Psoas muscle (tissue), 8 donors: Measurements from ENCODE around the gene PPP4R4. TPM values are rescaled to one million over a fixed set of nuclear protein-coding genes. Genes with fewer than 3 reads are reported as not detected.

Source experiments
- ATAC-seq, 4 donors: fragments of 200-7000 bp; cut with Tn5 transposase; one replicate each; pipeline ENCODE4 v1.9.1; 2020; ENCODE audit warnings: moderate library complexity in 3 of 4, mild to moderate bottlenecking in 2 of 4
- DNase-seq, 2 donors: peaks; one replicate each; pipeline ENCODE4 v3.0.0-alpha.2; 2020
- H3K27ac ChIP-seq: fragments of 200-600 bp; one replicate; pipeline ENCODE4 v1.8.0; 2022
- H3K27me3 ChIP-seq, 3 donors: fragments of 200-600 bp in 1 of 3; one replicate each; pipeline versions ENCODE4 v1.6.1 to v1.8.0; 2013 to 2022; ENCODE audit warnings: low read length in 2 of 3, mild to moderate bottlenecking in 2 of 3, moderate library complexity in 1 of 3; ENCODE audit not compliant: insufficient read depth in 3 of 3
- H3K36me3 ChIP-seq, 2 donors: fragments of 200-600 bp in 1 of 2; one replicate each; pipeline versions ENCODE4 v1.6.1 to v1.8.0; 2013 to 2022; ENCODE audit warnings: low read depth in 1 of 2, mild to moderate bottlenecking in 1 of 2, moderate library complexity in 1 of 2; ENCODE audit not compliant: insufficient read depth in 1 of 2
- H3K4me1 ChIP-seq: fragments of 200-600 bp; one replicate; pipeline ENCODE4 v1.8.0; 2022
- H3K4me3 ChIP-seq: fragments of 200-600 bp; one replicate; pipeline ENCODE4 v1.8.0; 2022; ENCODE audit warnings: mild to moderate bottlenecking
- H3K9me3 ChIP-seq: fragments of 200-600 bp; one replicate; pipeline ENCODE4 v1.8.0; 2022
- whole genome bisulfite sequencing, 3 donors: extraction: QIAGEN DNeasy Blood & Tissue Kit; methylation state at CpG; one replicate each; pipeline versions ENCODE4 v1.1.6 to v1.1.7; 2013; 5-methylcytosine and 5-hydroxymethylcytosine counted together
- intact Hi-C, 2 donors: fragments of 100-400 bp; cut with DNase I; formaldehyde crosslinking; loops; one replicate each; pipeline versions ENCODE4 v1.11.0 to v1.14.2; 2022
- polyA plus RNA-seq, 3 donors: library from polyadenylated mRNA; stranded (reverse); fragments of 200-250 nt; gene quantifications; one replicate each; pipeline ENCODE4 v1.2.3, GENCODE V29; 2013
- total RNA-seq, 4 donors: library from RNA; stranded (reverse); fragmentation: NEBNext Ultra II Directional in 2 of 4; extraction: Animal tissue kit (Norgen Biotek cat#: 25700) in 2 of 4; gene quantifications; one replicate each; pipeline versions ENCODE4 v1.2.1 to v1.2.4, GENCODE V29; 2021 to 2023
- TF ChIP-seq, protein P1 (sequence below): fragments of 200-600 bp; IDR thresholded peaks from one replicate; pipeline ENCODE4 v1.8.0; 2022; ENCODE audit warnings: antibody characterized with exemption
- donor health status: healthy with polysubstance abuse.
- donor health status: DM: no; HTN: no; CAD: no; lungs with moderate emphysema.
- donor health status: Bipolar disorder and iron deficiency.
- donor health status: healthy.
- donor health status: DM: yes; HTN: yes; CAD: no.
- donor health status: DM: no; HTN: no; CAD: no.
- donor health status: DM: no; HTN: no; CAD: no.
- donor health status: DM: yes; HTN: yes; CAD: no.

Gene PPP4R4
- total and polyA plus RNA-seq, 7 donors: 0.01 to 0.73 (median 0.19) TPM; not detected in 1

GRCh38 chr14:94310248-94310647 lies 136.1 kb downstream of the PPP4R4 start:
- no peaks in the 10 kb centered on the region for H3K36me3 ChIP-seq
- no peak for DNase-seq

DNA sequence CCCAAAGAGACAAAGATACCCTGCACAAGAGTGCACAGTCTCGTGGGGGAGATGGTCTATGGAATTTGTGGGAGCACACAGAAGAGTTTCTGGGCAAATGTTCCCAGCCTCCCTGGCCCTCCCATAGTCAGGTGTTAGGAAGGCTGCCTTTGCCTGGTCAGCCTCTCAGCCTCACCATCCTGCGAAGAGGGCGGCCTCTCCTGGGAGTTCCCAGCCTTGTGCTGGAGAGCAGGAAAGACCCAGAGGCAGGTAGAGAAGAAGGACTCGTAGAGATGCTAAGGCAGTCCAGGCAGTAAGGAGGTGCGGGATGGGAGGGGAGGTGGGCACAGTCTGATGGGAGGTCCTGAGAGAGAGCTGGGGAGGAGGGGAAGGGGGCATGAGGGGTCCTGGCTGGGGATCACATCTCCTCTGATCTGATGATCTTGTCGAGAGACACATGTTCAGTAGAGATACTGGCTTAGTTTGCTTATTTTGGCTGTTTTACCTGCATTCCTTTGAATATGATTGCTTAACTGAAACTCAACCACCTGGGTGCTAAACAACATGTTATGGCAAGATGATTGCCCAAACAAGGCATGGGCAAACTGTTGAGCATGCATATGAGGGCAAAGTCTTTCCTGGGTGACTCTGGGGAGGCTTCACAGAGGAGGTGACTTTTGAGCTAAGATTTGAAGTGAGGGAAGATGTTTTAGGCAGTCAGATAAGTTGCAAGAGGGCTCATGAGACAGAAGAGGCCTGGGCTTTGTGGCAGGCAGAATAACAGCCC lies 138.5 kb downstream of the PPP4R4 start:
- whole genome bisulfite sequencing, 3 donors: 82 to 85% (median 83%) methylated on average over 6 of the region's 6 CpGs
- Histone ChIP-seq H3K36me3 (no peaks in the 10 kb centered on the region), H3K27me3 (peaks cover 0 to 2% (median 0%) of the 10 kb centered on the region in 3 donors), H3K9me3 (no peaks in the 10 kb centered on the region), H3K4me1 (no peaks in the 10 kb centered on the region), H3K4me3 (no peak overlapping the region), H3K27ac (no peak overlapping the region)
- ATAC-seq (no peak), DNase-seq (no peak)
- intact Hi-C loops: no loop called here
- TF ChIP-seq, protein P1, sequence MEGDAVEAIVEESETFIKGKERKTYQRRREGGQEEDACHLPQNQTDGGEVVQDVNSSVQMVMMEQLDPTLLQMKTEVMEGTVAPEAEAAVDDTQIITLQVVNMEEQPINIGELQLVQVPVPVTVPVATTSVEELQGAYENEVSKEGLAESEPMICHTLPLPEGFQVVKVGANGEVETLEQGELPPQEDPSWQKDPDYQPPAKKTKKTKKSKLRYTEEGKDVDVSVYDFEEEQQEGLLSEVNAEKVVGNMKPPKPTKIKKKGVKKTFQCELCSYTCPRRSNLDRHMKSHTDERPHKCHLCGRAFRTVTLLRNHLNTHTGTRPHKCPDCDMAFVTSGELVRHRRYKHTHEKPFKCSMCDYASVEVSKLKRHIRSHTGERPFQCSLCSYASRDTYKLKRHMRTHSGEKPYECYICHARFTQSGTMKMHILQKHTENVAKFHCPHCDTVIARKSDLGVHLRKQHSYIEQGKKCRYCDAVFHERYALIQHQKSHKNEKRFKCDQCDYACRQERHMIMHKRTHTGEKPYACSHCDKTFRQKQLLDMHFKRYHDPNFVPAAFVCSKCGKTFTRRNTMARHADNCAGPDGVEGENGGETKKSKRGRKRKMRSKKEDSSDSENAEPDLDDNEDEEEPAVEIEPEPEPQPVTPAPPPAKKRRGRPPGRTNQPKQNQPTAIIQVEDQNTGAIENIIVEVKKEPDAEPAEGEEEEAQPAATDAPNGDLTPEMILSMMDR: no peak

More at GRCh38 chr14:94310248-94310647, 136.1 kb downstream of the PPP4R4 start:
- H3K27me3 ChIP-seq: peaks cover 0 to 2% (median 0%) of the 10 kb centered on the region in 3 donors
- H3K4me3 ChIP-seq: no peak overlapping the region
- TF ChIP-seq, protein P1: no peak
- H3K9me3 ChIP-seq: no peaks in the 10 kb centered on the region
- no peaks in the 10 kb centered on the region for H3K4me1 ChIP-seq
- 79 to 85% (median 85%) methylated on average over 3 of the region's 3 CpGs for WGBS, 3 donors
- intact Hi-C loops: no loop called here
- ATAC-seq: no peak
- H3K27ac ChIP-seq: no peak overlapping the region

GRCh38 chr14:94313991-94314655 lies 140.0 kb downstream of the PPP4R4 start:
- TF ChIP-seq, protein P1: no peak
- ATAC-seq (no peak), DNase-seq (peak in 1 of 2 donors; percentile 28)
- Histone ChIP-seq H3K9me3 (no peaks in the 10 kb centered on the region), H3K36me3 (no peaks in the 10 kb centered on the region), H3K4me1 (no peaks in the 10 kb centered on the region), H3K27ac (no peak overlapping the region), H3K4me3 (no peak overlapping the region), H3K27me3 (peaks cover 0 to 2% (median 0%) of the 10 kb centered on the region in 3 donors)
- 44 to 58% (median 49%) methylated on average over 8 of the region's 8 CpGs for WGBS, 3 donors
- intact Hi-C loops: no loop called here

GRCh38 chr14:94314890-94315289 lies 140.8 kb downstream of the PPP4R4 start:
- Histone ChIP-seq H3K36me3 (no peaks in the 10 kb centered on the region), H3K9me3 (no peaks in the 10 kb centered on the region), H3K27me3 (peaks cover 0 to 2% (median 0%) of the 10 kb centered on the region in 3 donors), H3K4me1 (no peaks in the 10 kb centered on the region), H3K4me3 (no peak overlapping the region), H3K27ac (no peak overlapping the region)
- WGBS, 3 donors: 92 to 95% (median 92%) methylated on average over 2 of the region's 2 CpGs
- intact Hi-C loops: no loop called here
- DNase-seq: no peak
- ATAC-seq: no peak
- TF ChIP-seq, protein P1: no peak
